GM19043 (cell line): Measurements from ENCODE around the gene CD53.
"Not testable (repeated sequence)": the region's sequence is repeated elsewhere in the genome, so short reads cannot be mapped to it uniquely, and the experiment has no call there.

Source experiments
- ATAC-seq: cut with Tn5 transposase; IDR thresholded peaks from one replicate; pipeline ENCODE4 v1.9.1; 2021; ENCODE audit warnings: low read depth; ENCODE audit not compliant: unreplicated experiment

CD53 gene, protein sequence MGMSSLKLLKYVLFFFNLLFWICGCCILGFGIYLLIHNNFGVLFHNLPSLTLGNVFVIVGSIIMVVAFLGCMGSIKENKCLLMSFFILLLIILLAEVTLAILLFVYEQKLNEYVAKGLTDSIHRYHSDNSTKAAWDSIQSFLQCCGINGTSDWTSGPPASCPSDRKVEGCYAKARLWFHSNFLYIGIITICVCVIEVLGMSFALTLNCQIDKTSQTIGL

DNA sequence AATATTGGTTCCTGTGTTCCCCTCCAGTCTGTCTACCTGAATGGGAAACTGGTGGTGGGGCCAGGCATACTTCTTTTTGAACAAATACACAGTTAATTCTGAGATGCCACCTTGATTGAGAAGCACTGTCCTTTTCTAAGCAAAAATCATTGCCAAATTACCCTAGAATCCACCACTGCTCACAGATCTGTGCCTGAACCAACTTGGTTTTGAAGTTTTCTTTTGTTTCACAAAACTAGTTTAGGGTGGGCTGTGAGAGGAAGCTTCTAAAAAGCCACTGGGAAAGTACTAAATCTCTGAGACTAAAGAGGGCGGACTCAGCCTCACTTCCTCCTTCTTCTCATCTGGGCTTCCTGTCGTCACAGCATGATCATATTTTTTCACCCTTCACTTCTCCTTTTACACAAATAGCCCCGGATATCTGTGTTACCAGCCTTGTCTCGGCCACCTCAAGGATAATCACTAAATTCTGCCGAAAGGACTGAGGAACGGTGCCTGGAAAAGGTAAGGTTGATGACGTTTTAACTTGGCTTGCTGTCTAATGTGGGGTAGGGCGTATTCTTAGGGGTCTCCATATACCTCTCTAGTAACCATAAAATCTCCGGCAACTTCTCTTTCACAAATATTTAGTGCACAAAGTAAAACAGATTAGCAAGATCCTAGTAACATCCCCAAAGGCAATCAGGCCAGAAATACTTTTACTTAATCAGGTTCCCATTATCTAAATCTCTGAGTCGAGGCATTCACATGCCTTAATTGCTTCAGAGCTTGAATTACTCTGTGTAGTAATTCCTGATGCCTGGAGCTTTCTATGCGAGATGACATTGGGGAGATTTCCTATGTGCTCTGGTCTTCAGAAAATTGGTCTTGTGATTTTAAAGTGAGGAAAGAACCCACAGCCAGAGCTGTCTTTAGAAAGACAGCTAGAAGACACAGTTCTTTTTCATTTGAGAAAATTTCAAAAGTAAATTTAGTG lies at the start of gene CD53:
Gene CD53 (plus strand): TSS at position 404 of the 976 bp plus-strand sequence. CDS start 18,261 bp downstream, outside the sequence.
- ATAC-seq, result peak; percentile 56

DNA sequence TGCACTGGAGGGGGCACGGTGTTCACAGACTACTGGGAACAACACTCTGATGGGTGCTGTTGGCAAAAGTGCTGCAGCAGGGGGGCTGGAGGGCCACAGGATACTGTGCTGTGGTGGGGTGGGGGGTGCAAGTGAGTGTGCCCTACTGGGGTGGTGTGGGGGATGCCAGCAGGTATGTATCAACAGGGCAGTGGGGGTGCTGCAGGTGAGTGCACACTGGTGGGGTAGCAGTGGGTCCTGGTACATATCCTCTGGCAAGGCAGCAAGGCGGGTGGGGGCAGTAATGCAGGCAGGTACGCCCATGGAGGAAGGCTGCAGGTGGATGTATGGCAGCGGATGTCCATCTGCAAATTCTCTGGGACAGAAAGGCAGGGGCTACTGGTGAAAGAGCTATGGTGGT lies 48.8 kb upstream of the CD53 start:
- no peak for ATAC-seq

DNA sequence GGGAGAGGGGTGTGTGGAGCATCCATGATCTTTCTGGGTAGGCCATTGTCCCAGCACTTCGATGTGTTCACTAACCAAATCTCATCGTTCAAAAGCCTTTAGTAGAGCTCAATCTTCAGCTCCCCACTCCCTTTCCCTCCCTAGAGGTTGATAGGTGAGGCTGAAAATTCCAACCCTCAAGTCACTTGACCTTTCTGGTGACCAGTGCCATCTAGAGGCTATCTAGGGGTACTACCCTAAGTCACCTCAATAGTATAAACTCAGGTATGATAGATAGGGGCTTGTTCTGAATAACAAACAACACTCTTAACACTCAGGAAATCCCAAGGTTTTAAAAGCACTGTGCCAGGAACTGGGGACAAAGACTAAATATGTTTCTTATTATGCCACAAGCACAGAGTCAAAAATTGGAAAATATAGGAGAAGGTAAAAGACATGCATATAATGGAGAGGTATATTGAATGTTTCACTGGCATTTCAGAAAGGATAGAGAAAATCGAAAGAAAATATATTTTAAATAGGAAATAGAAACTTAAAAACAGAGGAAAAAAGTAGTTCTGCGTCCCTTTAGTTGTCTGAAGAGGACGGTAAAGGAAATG lies 42.9 kb upstream of the CD53 start:
- no peak for ATAC-seq

DNA sequence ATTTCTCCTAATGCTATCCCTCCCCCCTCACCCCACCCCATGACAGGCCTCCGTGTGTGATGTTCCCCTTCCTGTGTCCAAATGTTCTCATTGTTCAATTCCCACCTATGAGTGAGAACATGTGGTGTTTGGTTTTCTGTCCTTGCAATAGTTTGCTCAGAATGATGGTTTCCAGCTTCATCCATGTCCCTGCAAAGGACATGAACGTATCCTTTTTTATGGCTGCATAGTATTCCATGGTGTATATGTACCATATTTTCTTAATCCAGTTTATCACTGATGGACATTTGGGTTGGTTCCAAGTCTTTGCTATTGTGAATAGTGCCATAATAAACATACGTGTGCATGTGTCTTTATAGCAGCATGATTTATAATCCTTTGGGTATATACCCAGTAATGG lies 39.2 kb upstream of the CD53 start:
- not testable (repeated sequence) for ATAC-seq

DNA sequence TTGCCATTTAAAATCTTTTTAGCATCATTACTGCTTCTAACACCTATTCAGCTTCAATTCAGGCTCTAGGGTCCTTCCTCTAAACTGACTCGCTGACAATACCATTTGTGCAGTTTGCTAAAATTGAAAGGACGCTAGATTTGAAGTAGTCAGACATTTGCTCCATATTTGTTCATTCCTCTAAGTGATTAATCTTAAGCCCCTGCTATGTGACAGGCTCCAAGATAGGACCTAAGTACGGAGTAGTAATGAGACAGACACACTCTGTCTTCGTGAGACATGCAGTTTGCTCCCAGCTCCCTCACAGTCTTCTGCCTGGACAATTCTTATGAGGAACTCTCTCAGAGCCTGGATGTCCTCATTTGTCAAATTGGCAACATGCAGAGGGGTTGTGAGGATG lies 26.1 kb upstream of the CD53 start:
- ATAC-seq, result no peak

DNA sequence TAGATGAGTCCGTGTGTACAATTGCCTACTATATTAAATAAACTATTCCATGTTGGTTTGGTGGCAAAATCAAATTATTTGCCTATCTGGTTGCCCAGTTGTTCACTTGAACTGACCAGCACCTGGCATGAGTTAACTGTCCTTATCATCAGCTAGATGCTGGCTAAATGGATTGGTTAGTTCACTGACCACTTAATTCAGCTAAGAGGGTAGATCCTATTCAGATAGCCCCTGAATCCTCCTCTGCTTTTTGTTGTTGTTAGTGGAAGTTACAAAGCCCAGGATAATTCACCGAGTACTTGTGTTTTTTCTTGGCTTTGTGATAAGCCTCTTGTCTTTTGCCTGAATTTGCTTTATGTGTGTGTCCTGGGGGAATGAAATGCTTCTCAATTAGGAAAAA lies 22.8 kb upstream of the CD53 start:
- no peak for ATAC-seq

DNA sequence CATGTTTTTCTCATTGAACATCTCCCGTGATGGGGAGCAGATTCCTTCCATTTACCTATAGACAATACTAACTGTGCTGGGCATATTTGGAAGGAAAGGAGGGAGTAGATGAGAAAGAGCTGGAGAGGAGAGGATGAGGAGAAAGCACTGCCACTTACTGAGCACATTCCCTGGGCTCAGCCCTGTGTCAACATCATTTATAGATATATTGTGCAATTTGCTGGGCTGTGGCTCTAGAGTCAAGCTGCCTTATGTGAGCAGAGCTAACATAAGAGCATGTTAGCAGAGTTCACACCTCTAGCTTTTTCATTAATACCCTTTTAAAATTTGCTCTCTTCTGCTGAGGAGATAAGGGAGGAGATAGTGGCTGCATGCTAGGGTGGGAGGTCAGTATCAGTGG lies 22.3 kb upstream of the CD53 start:
- no peak for ATAC-seq

DNA sequence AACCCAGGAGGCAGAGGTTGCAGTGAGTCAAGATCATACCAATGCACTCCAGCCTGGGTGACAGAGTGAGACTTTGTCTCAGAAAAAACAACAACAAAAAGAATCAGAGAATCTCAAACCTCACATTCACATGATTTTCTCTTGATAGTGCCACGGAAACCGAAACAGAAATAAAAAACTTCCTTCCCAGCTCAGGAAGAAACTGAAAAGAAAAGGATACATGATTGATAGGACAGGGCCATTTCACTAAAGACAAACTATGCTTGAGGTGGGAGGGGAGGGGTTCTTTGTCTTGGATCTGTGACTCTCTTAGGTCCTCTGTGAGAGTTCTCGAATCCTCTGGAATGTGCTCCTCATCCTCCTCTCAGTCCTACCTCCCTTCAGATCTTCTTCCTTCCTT lies 19.8 kb upstream of the CD53 start:
- ATAC-seq, result no peak

DNA sequence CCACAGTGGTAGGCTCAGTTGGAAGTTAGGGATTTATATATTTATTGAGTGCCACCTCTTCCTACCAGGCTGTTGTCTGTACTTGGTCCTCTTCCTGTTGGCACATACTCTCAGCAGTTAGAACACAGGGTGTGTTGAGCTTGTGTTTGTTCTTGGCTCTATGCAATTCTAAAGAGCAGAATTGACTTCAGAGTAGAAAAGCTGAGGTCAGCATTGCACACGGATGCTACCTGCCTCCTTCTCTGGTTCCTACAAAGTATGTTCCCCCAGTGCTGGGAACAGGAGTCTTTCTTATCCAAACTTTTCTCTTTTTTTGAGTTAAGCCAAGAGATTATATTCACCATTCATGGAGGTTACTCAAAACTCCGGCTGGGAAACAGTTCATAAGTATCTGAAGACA lies 16.5 kb upstream of the CD53 start:
- no peak for ATAC-seq

DNA sequence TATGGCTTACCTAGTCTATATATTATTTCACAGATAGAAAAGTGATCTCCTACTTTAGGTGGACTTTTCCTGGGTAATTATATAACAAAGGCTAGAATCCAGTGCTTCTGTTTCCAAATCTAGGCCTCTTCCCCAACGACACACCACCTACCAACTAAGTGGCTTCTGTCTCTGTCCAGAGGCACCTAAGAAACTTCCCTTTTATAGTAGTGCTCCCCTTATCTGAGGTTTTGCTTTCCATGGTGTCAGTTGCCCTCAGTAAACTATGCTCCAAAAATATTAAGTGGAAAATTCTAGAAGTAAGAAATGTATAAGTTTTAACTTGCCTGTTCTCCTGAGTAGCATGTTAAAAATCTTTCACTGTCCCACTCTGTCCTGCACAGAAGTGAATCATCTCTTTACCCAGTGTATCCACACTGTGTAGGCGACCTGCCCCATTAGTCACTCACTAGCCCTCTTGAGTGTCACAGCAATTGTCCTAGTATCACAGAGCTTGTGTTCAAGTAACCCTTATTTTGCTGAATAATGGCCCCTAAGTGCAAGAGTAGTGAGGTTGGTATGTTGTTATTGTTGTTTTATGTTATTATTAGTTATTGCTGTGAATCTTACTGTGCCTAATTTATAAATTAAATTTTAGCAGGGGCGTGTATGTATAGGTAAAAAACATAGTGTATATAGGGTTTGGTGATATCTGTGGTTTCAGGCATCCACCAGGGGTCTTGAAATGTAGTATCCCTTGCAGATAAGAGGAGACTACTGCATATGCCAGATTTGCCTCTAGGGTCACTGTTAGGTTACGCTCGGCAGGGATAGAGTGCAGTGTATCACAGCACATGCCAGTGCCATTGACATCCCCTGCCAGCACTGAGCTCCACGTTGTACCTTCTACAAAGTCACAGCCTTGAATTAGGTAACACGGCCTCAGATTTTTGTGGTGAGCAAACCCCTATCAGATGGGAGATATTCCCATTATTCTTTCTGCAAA lies 14.7 kb upstream of the CD53 start:
- no peak for ATAC-seq

DNA sequence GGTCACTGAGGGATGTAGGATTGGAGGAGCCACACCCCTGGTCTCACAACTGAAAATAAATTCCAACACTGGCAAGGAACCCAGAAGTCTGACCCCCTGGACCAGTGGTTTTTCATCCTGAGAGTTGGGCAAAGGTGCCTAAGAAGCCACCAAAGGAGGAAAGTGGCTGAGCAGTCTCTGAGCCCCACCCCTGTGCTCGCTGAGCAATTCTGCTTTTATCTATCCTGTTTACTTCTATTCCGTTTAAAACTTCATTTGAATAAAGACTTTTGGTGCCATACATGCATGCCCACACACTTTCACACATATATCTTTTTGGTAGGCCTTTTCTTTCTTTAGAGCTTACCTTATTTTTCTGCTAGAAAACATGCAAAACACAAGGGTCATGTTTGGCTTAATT lies 13.9 kb upstream of the CD53 start:
- ATAC-seq, result no peak

DNA sequence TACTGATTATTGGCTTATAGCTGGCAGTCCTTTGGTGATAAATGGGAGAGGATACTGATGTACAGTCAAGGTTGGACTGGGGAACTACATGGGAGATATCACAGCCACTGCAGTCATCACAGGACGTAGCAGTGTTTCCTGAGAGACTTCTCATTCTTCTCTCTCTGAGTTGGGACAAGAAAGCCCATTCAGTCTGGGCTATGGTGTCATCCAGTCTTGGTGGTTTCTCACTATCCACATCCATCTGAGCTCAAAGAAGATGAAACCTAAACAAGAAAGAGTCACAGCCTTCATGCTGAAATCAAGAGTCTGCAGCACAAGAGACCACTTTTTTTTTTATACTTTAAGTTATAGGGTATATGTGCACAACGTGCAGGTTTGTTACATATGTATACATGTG lies 12.8 kb upstream of the CD53 start:
- ATAC-seq, result no peak

DNA sequence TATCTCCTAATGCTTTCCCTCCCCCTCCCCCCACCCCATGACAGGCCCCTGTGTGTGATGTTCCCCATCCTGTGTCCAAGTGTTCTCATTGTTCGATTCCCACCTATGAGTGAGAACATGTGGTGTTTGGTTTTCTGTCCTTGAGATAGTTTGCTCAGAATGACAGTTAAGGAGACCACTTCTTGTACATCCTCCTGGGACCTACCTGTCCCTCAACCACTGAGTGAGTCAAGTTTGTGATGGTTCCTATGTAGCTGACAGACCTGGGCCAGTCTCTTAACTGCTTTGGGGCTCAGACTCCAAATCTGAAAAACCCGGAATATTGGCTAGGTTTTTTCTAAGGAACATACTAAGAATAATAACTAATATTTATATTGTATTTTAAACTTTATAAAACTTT lies 12.3 kb upstream of the CD53 start:
- not testable (repeated sequence) for ATAC-seq

DNA sequence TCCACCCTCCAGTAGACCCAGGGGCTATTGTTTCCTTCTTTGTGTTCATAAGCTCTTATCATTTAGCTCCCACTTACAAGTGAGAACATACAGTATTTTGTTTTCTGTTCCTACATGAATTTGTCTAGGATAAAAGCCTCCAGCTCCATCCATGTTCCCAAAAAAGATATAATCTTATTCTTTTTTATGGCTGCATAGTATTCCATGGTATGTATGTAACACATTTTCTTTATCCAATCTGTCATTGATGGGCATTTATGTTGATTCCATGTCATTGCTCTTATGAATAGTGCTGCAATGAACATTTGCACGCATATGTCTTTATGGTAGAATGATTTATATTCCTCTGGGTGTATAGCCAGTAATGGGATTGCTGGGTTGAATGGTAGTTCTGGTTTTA lies 11.0 kb upstream of the CD53 start:
- not testable (repeated sequence) for ATAC-seq

DNA sequence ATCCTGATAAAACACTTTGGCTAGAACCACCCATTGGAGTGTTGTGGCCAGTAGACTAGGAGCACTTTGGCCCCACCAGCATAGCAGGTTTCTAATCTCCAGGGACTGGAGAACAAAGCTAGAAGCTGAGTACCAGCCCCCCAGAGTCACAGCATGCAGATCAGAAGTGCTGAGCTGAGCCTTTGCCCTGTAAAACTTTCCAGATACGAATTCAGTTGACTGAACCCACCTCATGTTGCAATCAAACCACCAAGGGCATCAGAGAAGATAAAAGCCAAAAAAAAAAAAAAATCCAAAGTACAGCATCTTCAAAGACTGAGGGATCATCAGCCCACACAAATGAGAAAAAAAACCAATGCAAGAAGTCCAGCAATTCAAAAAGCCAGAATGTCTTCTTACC lies 8.7 kb upstream of the CD53 start:
- ATAC-seq, result no peak

DNA sequence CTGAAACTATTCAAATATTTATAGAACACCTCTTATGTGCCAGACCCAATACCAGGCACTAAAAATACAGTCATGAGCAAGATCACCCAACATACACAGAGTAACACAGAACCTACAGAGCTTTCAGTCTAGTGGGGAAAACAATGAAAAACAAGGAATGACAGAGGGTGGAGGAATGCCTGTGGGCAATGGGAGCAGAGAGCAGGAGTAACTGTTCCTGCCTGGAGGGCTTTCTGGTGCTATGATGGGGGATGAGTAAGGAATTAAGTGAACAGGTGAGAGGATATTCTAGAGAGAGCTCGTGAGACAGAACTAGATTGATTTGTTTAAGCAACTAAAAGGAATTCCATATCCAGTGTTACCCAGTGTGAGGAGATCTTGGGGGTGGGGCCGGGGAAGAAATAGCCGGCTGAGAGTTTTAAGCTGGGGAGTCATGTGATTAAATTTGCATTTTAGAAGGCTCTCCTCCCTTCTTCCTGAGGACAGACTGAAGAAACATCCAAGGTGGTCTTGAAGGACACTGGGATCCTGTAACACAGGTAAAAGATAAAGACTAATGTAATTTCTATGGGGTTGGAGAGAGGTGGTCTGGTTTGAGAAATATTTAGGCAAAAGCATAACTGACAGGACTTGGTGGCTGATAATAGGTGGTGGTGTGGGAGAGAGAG lies 2.1 kb upstream of the CD53 start:
- no peak for ATAC-seq

DNA sequence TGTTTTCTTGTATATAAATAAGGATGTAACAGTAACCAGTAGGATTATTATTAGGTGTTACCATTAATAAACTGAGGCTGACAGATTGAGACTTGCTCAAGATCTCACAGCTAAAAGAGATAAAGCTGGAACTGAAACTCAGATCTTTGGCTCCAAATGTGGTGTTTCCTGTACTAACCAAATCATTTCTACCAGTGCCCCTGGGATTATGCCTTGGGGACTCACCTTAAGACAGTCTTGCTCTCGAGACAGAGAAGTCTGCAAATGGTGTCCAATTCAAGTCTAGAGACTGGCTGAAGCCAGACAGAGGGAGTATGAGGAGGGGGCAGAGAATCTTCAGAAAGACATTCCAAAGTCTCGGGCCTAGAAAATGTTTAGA lies 593 bp upstream of the CD53 start:
- ATAC-seq, result peak; percentile 36

DNA sequence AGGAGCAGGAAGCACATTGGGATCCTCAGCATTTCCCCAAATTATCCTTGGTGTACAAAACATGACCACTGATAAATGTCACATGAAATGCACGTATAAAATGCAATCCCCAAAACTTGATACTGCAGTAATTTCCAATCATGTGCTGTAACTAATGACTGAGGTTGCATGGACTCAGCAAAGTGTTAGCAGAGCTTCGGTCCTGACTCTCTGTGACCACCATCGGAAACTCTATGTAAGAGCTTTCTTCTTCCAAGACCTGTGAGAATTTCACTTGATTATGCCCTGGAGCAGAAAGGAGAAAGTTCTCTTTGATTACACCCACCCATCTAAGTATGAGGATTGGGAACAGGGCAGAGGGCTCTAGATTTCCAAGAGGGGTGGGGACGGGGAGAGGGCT lies 908 bp downstream of the CD53 start:
- ATAC-seq, result no peak

DNA sequence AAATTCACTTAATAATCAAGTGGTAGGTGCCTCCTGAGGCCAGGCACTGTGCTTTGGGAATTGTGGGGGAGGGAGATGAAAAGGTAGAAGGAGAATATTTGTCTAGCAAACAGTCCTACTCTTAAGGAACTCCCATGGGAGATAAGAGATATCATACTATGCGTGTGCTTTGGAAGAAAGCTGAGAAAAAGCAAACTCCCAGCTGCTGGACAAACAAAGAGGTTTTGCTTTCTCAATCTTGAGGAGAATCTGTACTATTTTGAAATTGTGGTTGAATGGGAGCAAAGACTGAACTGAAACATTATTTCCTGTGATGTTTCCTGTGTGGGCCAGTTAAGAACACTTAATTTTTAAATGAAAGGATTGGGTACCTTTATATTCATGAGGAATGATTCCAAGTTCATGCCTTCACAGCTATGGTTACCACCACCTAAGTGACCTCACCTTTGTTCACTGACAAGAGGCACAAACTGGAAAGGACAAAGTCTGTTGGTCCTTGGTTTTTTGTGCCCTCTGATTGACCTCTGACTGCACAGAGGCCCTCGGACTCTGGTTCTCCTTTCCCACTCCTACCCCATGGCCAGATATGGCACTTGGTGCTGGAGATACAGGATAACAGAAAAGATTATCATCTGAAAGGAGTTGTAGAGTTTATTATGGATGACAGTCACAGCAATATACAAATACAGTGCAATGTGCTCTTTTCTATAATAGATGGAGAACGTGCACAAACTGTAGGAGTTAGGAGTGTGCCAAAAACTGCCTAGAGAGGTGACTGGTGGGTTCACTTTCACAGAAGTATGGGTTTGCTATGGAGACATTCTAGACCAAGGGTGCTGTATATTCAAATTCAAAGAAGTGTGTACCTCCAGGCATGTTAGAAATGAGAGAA lies 1.6 kb downstream of the CD53 start:
- ATAC-seq, result no peak
